ENCODE results near the gene NIPSNAP3A.

DNA sequence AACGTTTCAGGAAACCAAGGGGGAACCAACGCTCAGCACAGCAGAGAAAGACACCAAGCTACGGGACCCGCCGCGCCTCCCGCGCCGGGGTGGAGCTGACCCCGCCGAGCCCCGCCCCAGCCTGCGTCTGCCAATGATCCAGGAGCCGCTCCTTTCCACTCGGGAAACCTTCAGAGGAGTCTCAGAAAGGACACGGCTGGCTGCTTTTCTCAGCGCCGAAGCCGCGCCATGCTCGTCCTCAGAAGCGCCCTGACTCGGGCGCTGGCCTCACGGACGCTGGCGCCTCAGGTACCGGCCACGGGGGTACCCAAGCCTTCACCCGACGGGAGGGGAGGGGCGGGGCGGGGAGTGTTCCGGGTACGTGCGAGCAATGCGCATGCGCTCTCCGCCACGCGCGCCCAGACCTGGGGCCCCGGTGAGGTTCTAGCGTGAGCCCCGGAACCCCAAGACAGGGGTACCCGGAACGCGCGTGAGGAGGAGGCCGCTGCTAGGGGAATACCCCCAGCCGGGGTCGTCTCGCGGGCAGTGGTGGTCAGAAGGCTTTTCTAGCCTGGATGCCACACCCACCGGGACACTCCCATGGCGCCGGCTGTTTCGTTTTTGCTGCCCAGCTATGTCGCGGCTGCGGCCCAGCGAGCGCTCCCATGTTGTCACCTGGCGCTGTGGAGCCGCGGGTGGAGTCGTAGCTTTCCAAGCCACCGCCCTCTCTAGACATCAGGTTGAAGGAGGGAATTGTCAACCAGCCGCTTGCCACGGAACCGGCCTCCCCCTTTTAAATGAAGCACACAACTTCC lies at the start of gene NIPSNAP3A:
- TF ChIP-seq EZH2phosphoT487 (IDR thresholded peaks at IDR 0.05; ENCODE audit: borderline replicate concordance, low read length) = no peak
- TF ChIP-seq, protein P1, sequence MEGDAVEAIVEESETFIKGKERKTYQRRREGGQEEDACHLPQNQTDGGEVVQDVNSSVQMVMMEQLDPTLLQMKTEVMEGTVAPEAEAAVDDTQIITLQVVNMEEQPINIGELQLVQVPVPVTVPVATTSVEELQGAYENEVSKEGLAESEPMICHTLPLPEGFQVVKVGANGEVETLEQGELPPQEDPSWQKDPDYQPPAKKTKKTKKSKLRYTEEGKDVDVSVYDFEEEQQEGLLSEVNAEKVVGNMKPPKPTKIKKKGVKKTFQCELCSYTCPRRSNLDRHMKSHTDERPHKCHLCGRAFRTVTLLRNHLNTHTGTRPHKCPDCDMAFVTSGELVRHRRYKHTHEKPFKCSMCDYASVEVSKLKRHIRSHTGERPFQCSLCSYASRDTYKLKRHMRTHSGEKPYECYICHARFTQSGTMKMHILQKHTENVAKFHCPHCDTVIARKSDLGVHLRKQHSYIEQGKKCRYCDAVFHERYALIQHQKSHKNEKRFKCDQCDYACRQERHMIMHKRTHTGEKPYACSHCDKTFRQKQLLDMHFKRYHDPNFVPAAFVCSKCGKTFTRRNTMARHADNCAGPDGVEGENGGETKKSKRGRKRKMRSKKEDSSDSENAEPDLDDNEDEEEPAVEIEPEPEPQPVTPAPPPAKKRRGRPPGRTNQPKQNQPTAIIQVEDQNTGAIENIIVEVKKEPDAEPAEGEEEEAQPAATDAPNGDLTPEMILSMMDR (IDR thresholded peaks at IDR 0.05; ENCODE audit: low read depth, low read length, poor library complexity, severe bottlenecking) = no peak
